Glutamatergic neuron (in vitro differentiated cells): ENCODE results near the gene MYD88. TPM values are rescaled to one million over a fixed set of nuclear protein-coding genes. Genes with fewer than 3 reads are reported as not detected.

ENCODE experiments used
- DNase-seq: peaks from one replicate; pipeline ENCODE4 v3.0.0; 2022
- H3K27ac Mint-ChIP-seq: one replicate; pipeline ENCODE4 v1.8.0; 2020; ENCODE audit warnings: mild to moderate bottlenecking, mixed read lengths, inconsistent platforms; ENCODE audit not compliant: unreplicated experiment
- H3K27me3 Mint-ChIP-seq: one replicate; pipeline ENCODE4 v1.8.0; 2020; ENCODE audit warnings: mild to moderate bottlenecking, moderate library complexity, mixed read lengths, inconsistent platforms; ENCODE audit not compliant: unreplicated experiment
- H3K36me3 Mint-ChIP-seq: one replicate; pipeline ENCODE4 v1.8.0; 2020; ENCODE audit warnings: mild to moderate bottlenecking, mixed read lengths, inconsistent platforms; ENCODE audit not compliant: unreplicated experiment
- H3K4me1 Mint-ChIP-seq: one replicate; pipeline ENCODE4 v1.8.0; 2020; ENCODE audit warnings: mild to moderate bottlenecking, low read depth, mixed read lengths, inconsistent platforms; ENCODE audit not compliant: unreplicated experiment
- H3K4me3 Mint-ChIP-seq: one replicate; pipeline ENCODE4 v1.8.0; 2020; ENCODE audit warnings: mild to moderate bottlenecking, mixed read lengths, inconsistent platforms; ENCODE audit not compliant: unreplicated experiment
- H3K9me3 Mint-ChIP-seq: one replicate; pipeline ENCODE4 v1.8.0; 2020; ENCODE audit warnings: mild to moderate bottlenecking, moderate library complexity, mixed read lengths, inconsistent platforms; ENCODE audit not compliant: unreplicated experiment
- CTCF ChIP-seq: fragments of 200-600 bp; sonication (generic); IDR thresholded peaks from one replicate; pipeline ENCODE4 v1.5.0; 2021; ENCODE audit not compliant: partially characterized antibody, unreplicated experiment
- total RNA-seq: library from RNA; stranded (reverse); fragmentation: NEBNext Ultra II Directional; extraction: Animal tissue kit (Norgen Biotek cat#: 25700); gene quantifications from one replicate; pipeline ENCODE4 v1.2.1, GENCODE V29; 2021; ENCODE audit not compliant: unreplicated experiment

Gene MYD88
- total RNA-seq, 1 donor from 2014 or later: 58.0 TPM

GRCh38 chr3:38154033-38154494 is 15.6 kb downstream of the MYD88 start:
- no peak for DNase-seq
- TF ChIP-seq CTCF: no peak
- no peak overlapping the region for H3K4me3 Mint-ChIP-seq
- H3K27me3 Mint-ChIP-seq: peaks cover 4% of the 10 kb centered on the region
- H3K9me3 Mint-ChIP-seq: peaks cover 4% of the 10 kb centered on the region
- no peak overlapping the region for H3K27ac Mint-ChIP-seq
- no peaks in the 10 kb centered on the region for H3K36me3 Mint-ChIP-seq
- no peaks in the 10 kb centered on the region for H3K4me1 Mint-ChIP-seq

DNA sequence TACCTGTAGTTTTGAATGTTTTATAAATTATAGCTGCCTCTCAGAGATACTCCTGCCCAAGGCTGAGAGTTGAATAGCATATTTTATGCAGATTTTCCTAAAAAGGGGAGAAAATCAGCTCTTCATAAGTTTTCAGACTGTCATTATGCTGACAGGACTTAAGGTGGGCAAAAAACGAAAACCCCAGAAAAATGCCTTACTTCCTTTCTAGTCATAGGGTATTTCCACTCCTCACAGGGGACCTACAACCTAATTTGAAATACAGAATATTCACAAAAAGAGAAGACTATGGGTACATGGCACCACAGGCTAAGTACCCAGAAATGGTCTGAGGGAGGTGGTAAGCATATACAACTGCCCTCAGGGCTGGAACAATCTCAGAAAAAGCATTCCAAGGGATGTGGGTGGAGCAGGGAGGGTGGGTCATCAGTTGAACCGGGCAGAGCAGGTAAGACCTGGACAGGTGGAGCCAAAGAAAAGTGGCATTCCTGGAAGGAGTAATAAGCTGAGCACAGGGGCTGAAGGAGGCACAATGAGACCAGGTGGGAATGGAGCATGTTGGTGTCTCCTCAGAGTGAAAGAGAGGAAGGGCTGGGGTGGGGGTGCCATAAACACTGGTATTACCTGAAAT is 16.3 kb downstream of the MYD88 start:
- Mint-ChIP-seq H3K4me3 (no peak overlapping the region), H3K4me1 (no peaks in the 10 kb centered on the region), H3K9me3 (peaks cover 4% of the 10 kb centered on the region), H3K27me3 (peaks cover 4% of the 10 kb centered on the region), H3K27ac (no peak overlapping the region), H3K36me3 (no peaks in the 10 kb centered on the region)
- TF ChIP-seq CTCF: no peak
- DNase-seq: no peak

DNA sequence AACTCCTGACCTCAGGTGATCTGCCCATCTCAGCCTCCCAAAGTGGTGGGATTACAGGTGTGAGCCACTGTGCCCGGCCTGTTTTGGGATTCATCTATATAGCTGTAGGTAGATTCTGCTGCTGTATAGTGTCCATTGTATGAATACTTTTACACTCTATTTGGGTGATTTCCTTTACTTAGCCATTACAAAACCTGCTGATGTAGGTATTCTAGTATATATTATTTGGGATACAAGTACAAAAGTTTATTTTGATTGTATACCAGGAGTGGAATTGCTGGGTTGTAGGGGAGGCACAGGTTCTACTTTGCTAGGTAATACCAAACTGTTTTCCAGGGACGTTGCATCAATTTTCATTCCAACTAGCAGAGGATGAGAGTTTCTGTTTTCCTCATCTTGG is 17.4 kb downstream of the MYD88 start:
- Mint-ChIP-seq H3K36me3 (no peaks in the 10 kb centered on the region), H3K4me1 (no peaks in the 10 kb centered on the region), H3K27ac (no peak overlapping the region), H3K27me3 (peaks cover 4% of the 10 kb centered on the region), H3K4me3 (no peak overlapping the region), H3K9me3 (peaks cover 3% of the 10 kb centered on the region)
- TF ChIP-seq CTCF: no peak
- no peak for DNase-seq

GRCh38 chr3:38157117-38157516 is 18.7 kb downstream of the MYD88 start:
- peaks cover 4% of the 10 kb centered on the region for H3K27me3 Mint-ChIP-seq
- H3K4me3 Mint-ChIP-seq: no peak overlapping the region
- no peak for TF ChIP-seq CTCF
- no peak for DNase-seq
- H3K27ac Mint-ChIP-seq: no peak overlapping the region
- H3K36me3 Mint-ChIP-seq: no peaks in the 10 kb centered on the region
- peaks cover 2% of the 10 kb centered on the region for H3K9me3 Mint-ChIP-seq
- no peaks in the 10 kb centered on the region for H3K4me1 Mint-ChIP-seq

DNA sequence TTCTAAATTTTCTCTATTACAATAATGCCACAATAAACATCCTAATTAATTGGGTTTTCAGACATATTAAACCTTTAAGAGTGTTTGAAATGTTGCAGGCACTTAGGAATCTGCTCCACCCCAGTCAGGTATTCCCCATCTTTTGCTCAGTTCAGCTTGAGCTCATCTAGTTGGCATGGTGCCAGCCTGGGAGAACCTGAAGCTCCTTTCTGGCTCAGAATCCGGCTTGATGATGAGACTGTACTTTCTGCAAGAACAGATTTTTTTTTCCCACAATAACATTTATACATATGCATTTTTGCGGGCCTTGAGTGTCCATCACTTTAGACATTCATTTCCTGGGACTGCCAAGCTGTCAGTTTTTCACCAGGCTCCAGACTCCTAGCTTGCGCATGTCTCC is 19.1 kb downstream of the MYD88 start:
- DNase-seq: no peak
- peaks cover 4% of the 10 kb centered on the region for H3K27me3 Mint-ChIP-seq
- H3K36me3 Mint-ChIP-seq: no peaks in the 10 kb centered on the region
- peaks cover 2% of the 10 kb centered on the region for H3K9me3 Mint-ChIP-seq
- no peak overlapping the region for H3K27ac Mint-ChIP-seq
- no peaks in the 10 kb centered on the region for H3K4me1 Mint-ChIP-seq
- no peak for TF ChIP-seq CTCF
- no peak overlapping the region for H3K4me3 Mint-ChIP-seq
